CD14-positive monocyte (primary cell): Measurements from ENCODE around the gene NPRL2. TPM values are rescaled to one million over a fixed set of nuclear protein-coding genes. Genes with fewer than 3 reads are reported as not detected.

ENCODE experiments used
- DNase-seq, 3 donors: peaks; one replicate each; pipeline ENCODE4 v3.0.0-alpha.2; 2011 to 2022
- H2AFZ ChIP-seq: 2 replicates; pipeline ENCODE4 v1.6.0; 2012; ENCODE audit warnings: mild to moderate bottlenecking, low read depth, low read length, inconsistent platforms; ENCODE audit not compliant: insufficient read depth, poor library complexity, severe bottlenecking
- H3K27ac ChIP-seq, 2 donors: 1 replicate in 1 of 2; 2 replicates in 1 of 2; pipeline ENCODE4 v1.5.1; 2012 to 2013; ENCODE audit warnings: low read length in 2 of 2, control low read depth in 1 of 2, inconsistent platforms in 1 of 2, low read depth in 1 of 2, mild to moderate bottlenecking in 1 of 2
- H3K27me3 ChIP-seq, 2 donors: one replicate each; pipeline versions ENCODE4 v1.6.0 to v1.6.1; 2011 to 2013; ENCODE audit warnings: low read length in 2 of 2; ENCODE audit not compliant: control insufficient read depth in 2 of 2, insufficient read depth in 2 of 2
- H3K36me3 ChIP-seq, 2 donors: replicated peaks in 1 of 2; 1 replicate in 1 of 2; 2 replicates in 1 of 2; pipeline versions ENCODE4 v1.5.1 to v1.6.1; 2012 to 2013; ENCODE audit warnings: low read length in 2 of 2, control low read depth in 1 of 2, inconsistent platforms in 1 of 2, mild to moderate bottlenecking in 1 of 2; ENCODE audit not compliant: insufficient read depth in 2 of 2, control insufficient read depth in 1 of 2
- H3K4me1 ChIP-seq, 2 donors: 1 replicate in 1 of 2; 2 replicates in 1 of 2; pipeline versions ENCODE4 v1.5.1 to v1.6.1; 2012 to 2013; ENCODE audit warnings: low read length in 2 of 2, control low read depth in 1 of 2, inconsistent platforms in 1 of 2, mild to moderate bottlenecking in 1 of 2, moderate library complexity in 1 of 2; ENCODE audit not compliant: insufficient read depth in 2 of 2, control insufficient read depth in 1 of 2
- H3K4me2 ChIP-seq: replicated peaks from 2 replicates; pipeline ENCODE3; 2012; ENCODE audit warnings: low read length, moderate library complexity, mild to moderate bottlenecking; ENCODE audit not compliant: poor library complexity, severe bottlenecking; ENCODE audit errors: extremely low read depth
- H3K4me3 ChIP-seq, 3 experiments: fragments of 200-600 bp in 1 of 3; sonication (generic) in 1 of 3; replicated peaks in 1 of 3; 1 replicate in 2 of 3; 2 replicates in 1 of 3; pipeline ENCODE4 v1.5.1; 2011 to 2013; ENCODE audit warnings: low read length in 3 of 3, mild to moderate bottlenecking in 3 of 3, control low read depth in 2 of 3, low read depth in 2 of 3, inconsistent platforms in 1 of 3, moderate library complexity in 1 of 3
- H3K79me2 ChIP-seq: 2 replicates; pipeline ENCODE4 v1.6.0; 2012; ENCODE audit warnings: mild to moderate bottlenecking, control low read depth, inconsistent platforms, low read length, moderate library complexity; ENCODE audit not compliant: insufficient read depth
- H3K9ac ChIP-seq: 2 replicates; pipeline ENCODE4 v1.6.0; 2017; ENCODE audit warnings: low read length, mild to moderate bottlenecking; ENCODE audit not compliant: insufficient read depth, poor library complexity, severe bottlenecking
- H3K9me3 ChIP-seq, 2 donors: replicated peaks in 1 of 2; 1 replicate in 1 of 2; 2 replicates in 1 of 2; pipeline versions ENCODE4 v1.5.1 to v1.6.1; 2012 to 2013; ENCODE audit warnings: low read length in 2 of 2, control low read depth in 1 of 2; ENCODE audit not compliant: control insufficient read depth in 1 of 2, insufficient read depth in 1 of 2
- H4K20me1 ChIP-seq: 2 replicates; pipeline ENCODE4 v1.6.0; 2012; ENCODE audit warnings: mild to moderate bottlenecking, low read length, control low read depth, moderate library complexity; ENCODE audit not compliant: insufficient read depth
- H3K27ac Mint-ChIP-seq, 7 donors: one replicate each; pipeline ENCODE4 v1.8.0; 2020; ENCODE audit warnings: mild to moderate bottlenecking in 7 of 7, mixed read lengths in 7 of 7, moderate library complexity in 6 of 7, inconsistent platforms in 2 of 7
- H3K27me3 Mint-ChIP-seq, 3 donors: one replicate each; pipeline ENCODE4 v1.8.0; 2021 to 2022; ENCODE audit warnings: low read depth in 3 of 3, mild to moderate bottlenecking in 3 of 3, mixed read lengths in 3 of 3, moderate library complexity in 3 of 3, inconsistent platforms in 1 of 3
- H3K36me3 Mint-ChIP-seq, 2 donors: one replicate each; pipeline ENCODE4 v1.8.0; 2020; ENCODE audit warnings: mixed read lengths in 2 of 2, inconsistent platforms in 1 of 2, mild to moderate bottlenecking in 1 of 2
- H3K4me1 Mint-ChIP-seq: one replicate; pipeline ENCODE4 v1.8.0; 2020; ENCODE audit warnings: mild to moderate bottlenecking, mixed read lengths
- H3K4me3 Mint-ChIP-seq, 2 donors: one replicate each; pipeline ENCODE4 v1.8.0; 2020; ENCODE audit warnings: mild to moderate bottlenecking in 2 of 2, mixed read lengths in 2 of 2, moderate library complexity in 1 of 2
- H3K9me3 Mint-ChIP-seq, 7 donors: one replicate each; pipeline ENCODE4 v1.8.0; 2020 to 2022; ENCODE audit warnings: mixed read lengths in 7 of 7, mild to moderate bottlenecking in 6 of 7, moderate library complexity in 6 of 7, inconsistent platforms in 2 of 7
- CTCF ChIP-seq: fragments of 200-600 bp; IDR thresholded peaks from one replicate; pipeline ENCODE4 v1.8.0; 2022; ENCODE audit warnings: antibody characterized with exemption, mild to moderate bottlenecking
- WGBS: methylation state at CpG from one replicate; pipeline ENCODE4 v1.1.5; 2013; ENCODE audit warnings: missing lambda C conversion rate; ENCODE audit not compliant: insufficient coverage; 5-methylcytosine and 5-hydroxymethylcytosine counted together
- intact Hi-C, 2 donors: fragments of 100-400 bp; cut with micrococcal nuclease; formaldehyde crosslinking; loops; one replicate each; pipeline versions ENCODE4 v1.15.0 to v1.15.1; 2023
- polyA plus RNA-seq, 3 donors: library from polyadenylated mRNA; depleted of rRNA in 1 of 3; unstranded in 2 of 3; stranded (reverse) in 1 of 3; fragments of 300-500 nt in 2 of 3; fragments of >200 nt in 1 of 3; fragmentation: Illumina TruSeq in 2 of 3; gene quantifications; 1 replicate in 2 of 3; 2 replicates in 1 of 3; pipeline ENCODE4 v1.2.3, GENCODE V29; 2012 to 2021

Gene NPRL2
- polyA plus RNA-seq, 3 donors: 20.9 to 37.9 (median 23.5) TPM

GRCh38 chr3:50339485-50340146 lies 11.0 kb downstream of the NPRL2 start:
- H3K27me3 ChIP-seq: no peaks in the 10 kb centered on the region
- DNase-seq: no peak
- H3K79me2 ChIP-seq: peaks cover 75% of the 10 kb centered on the region
- H3K4me1 ChIP-seq: peaks cover 59 to 84% of the 10 kb centered on the region in 2 donors
- H3K9me3 ChIP-seq: no peaks in the 10 kb centered on the region
- H4K20me1 ChIP-seq: peaks cover 26% of the 10 kb centered on the region
- H2AFZ ChIP-seq: peak overlapping the region; percentile 77
- peak overlapping the region; percentile 91 to 98 for H3K27ac ChIP-seq
- H3K27ac Mint-ChIP-seq: peak overlapping the region; percentile 92 to 99 (median 96)
- H3K4me3 ChIP-seq: peak overlapping the region; percentile 50 to 94 (median 83)
- no peaks in the 10 kb centered on the region for H3K27me3 Mint-ChIP-seq
- H3K4me3 Mint-ChIP-seq: peak overlapping the region; percentile 79 to 96
- H3K4me2 ChIP-seq: peak overlapping the region; percentile 95
- H3K9me3 Mint-ChIP-seq: no peaks in the 10 kb centered on the region
- intact Hi-C loops: loop anchor here (5.0 kb wide), 1 partner anchor 42 kb away; the partner anchor contains the start of genes HYAL3 (in 2 of the 2) and NAA80 (in 2 of the 2)
- H3K4me1 Mint-ChIP-seq: peaks cover 66% of the 10 kb centered on the region
- peaks cover 15 to 26% of the 10 kb centered on the region in 2 donors for H3K36me3 Mint-ChIP-seq
- H3K36me3 ChIP-seq: peaks cover 9 to 17% of the 10 kb centered on the region in 2 donors
- peak overlapping the region; percentile 94 for H3K9ac ChIP-seq
- TF ChIP-seq CTCF: no peak
- WGBS: 33% methylated on average over 9 of the region's 14 CpGs

- peak overlapping the region; percentile 79 to 96 for H3K4me3 Mint-ChIP-seq
- DNase-seq: peak; percentile 46 to 66 (median 58)
- H3K79me2 ChIP-seq: peaks cover 82% of the 10 kb centered on the region
- H3K27me3 Mint-ChIP-seq: no peaks in the 10 kb centered on the region
- H3K4me2 ChIP-seq: peak overlapping the region; percentile 95
- H2AFZ ChIP-seq: peak overlapping the region; percentile 75
- H4K20me1 ChIP-seq: peaks cover 33% of the 10 kb centered on the region
- H3K9me3 Mint-ChIP-seq: no peaks in the 10 kb centered on the region
- peaks cover 66 to 88% of the 10 kb centered on the region in 2 donors for H3K4me1 ChIP-seq
- H3K36me3 Mint-ChIP-seq: peaks cover 17 to 31% of the 10 kb centered on the region in 2 donors
- no peaks in the 10 kb centered on the region for H3K9me3 ChIP-seq
- H3K27me3 ChIP-seq: no peaks in the 10 kb centered on the region
- H3K4me1 Mint-ChIP-seq: peaks cover 70% of the 10 kb centered on the region
- intact Hi-C loops: loop anchor here (5.0 kb wide), 1 partner anchor 42 kb away; the partner anchor contains the start of genes HYAL3 (in 2 of the 2) and NAA80 (in 2 of the 2)
- peak overlapping the region; percentile 94 for H3K9ac ChIP-seq
- H3K36me3 ChIP-seq: peaks cover 15 to 23% of the 10 kb centered on the region in 2 donors
- TF ChIP-seq CTCF: no peak
- WGBS: 0% methylated on average over 5 of the region's 5 CpGs
- peak overlapping the region; percentile 50 to 94 (median 83) for H3K4me3 ChIP-seq
- peak overlapping the region; percentile 92 to 99 (median 96) for H3K27ac Mint-ChIP-seq
- peak overlapping the region; percentile 91 to 98 for H3K27ac ChIP-seq
These were observed 11.6 kb downstream of the NPRL2 start for GRCh38 chr3:50338965-50339364.
